ENCODE measurements around the gene RIN2.

GRCh38 chr20:19802099-19802491 lies 44.0 kb downstream of the RIN2 start:
- TF ChIP-seq CTCF (IDR thresholded peaks at IDR 0.05; ENCODE audit: insufficient read depth, low read length, poor library complexity, severe bottlenecking) (no peak), EZH2phosphoT487 (conservative IDR thresholded peaks at IDR 0.05; ENCODE audit: low read length) (no peak)
